Measurements from ENCODE around the gene MACROD2. TPM values are rescaled to one million over a fixed set of nuclear protein-coding genes. Genes with fewer than 3 reads are reported as not detected.

MACROD2 gene
- total RNA-seq, 4 donors from 2014 or later = 1.8 to 4.8 (median 2.9) TPM

GRCh38 chr20:14785065-14785743, 789.9 kb downstream of the MACROD2 start:
- no peaks in the 10 kb centered on the region for H3K9me3 ChIP-seq
- no peak for DNase-seq
- 79 to 85% methylated on average over 3 of the region's 3 CpGs for WGBS, 2 donors
- no peak overlapping the region for H3K27ac ChIP-seq
- H3K4me1 ChIP-seq = no peaks in the 10 kb centered on the region
- intact Hi-C loops (cut with DNase I) = no loop called here
- H3K4me3 ChIP-seq = no peak overlapping the region
- no peak for TF ChIP-seq CTCF (IDR thresholded peaks at IDR 0.05)
- no peak for TF ChIP-seq POLR2A (IDR thresholded peaks at IDR 0.05)
- H3K27me3 ChIP-seq = no peaks in the 10 kb centered on the region
- H3K36me3 ChIP-seq = no peaks in the 10 kb centered on the region

- no peak for TF ChIP-seq CTCF (IDR thresholded peaks at IDR 0.05)
- no peak for TF ChIP-seq POLR2A (IDR thresholded peaks at IDR 0.05)
- no peak overlapping the region for H3K4me3 ChIP-seq
- H3K4me1 ChIP-seq = no peaks in the 10 kb centered on the region
- no peaks in the 10 kb centered on the region for H3K9me3 ChIP-seq
- no peaks in the 10 kb centered on the region for H3K27me3 ChIP-seq
- H3K27ac ChIP-seq = no peak overlapping the region
- no peaks in the 10 kb centered on the region for H3K36me3 ChIP-seq
- intact Hi-C loops (cut with DNase I) = no loop called here
- WGBS, 2 donors = 78 to 94% methylated on average over 2 of the region's 2 CpGs
- no peak for DNase-seq
Measured at GRCh38 chr20:14790190-14790589, 794.9 kb downstream of the MACROD2 start.

GRCh38 chr20:14790771-14791620, 795.7 kb downstream of the MACROD2 start:
- Histone ChIP-seq H3K9me3 (no peaks in the 10 kb centered on the region), H3K4me3 (no peak overlapping the region), H3K27ac (no peak overlapping the region), H3K27me3 (no peaks in the 10 kb centered on the region), H3K36me3 (no peaks in the 10 kb centered on the region), H3K4me1 (no peaks in the 10 kb centered on the region)
- no peak for DNase-seq
- intact Hi-C loops (cut with DNase I) = no loop called here
- TF ChIP-seq CTCF (IDR thresholded peaks at IDR 0.05) = no peak
- no peak for TF ChIP-seq POLR2A (IDR thresholded peaks at IDR 0.05)
- 69 to 71% methylated on average over 10 of the region's 10 CpGs for WGBS, 2 donors

GRCh38 chr20:14792915-14793314, 797.6 kb downstream of the MACROD2 start:
- TF ChIP-seq CTCF (IDR thresholded peaks at IDR 0.05) (no peak), POLR2A (IDR thresholded peaks at IDR 0.05) (no peak)
- 81 to 95% methylated on average over 1 of the region's 1 CpG for WGBS, 2 donors
- no peaks in the 10 kb centered on the region for H3K27me3 ChIP-seq
- no peaks in the 10 kb centered on the region for H3K36me3 ChIP-seq
- intact Hi-C loops (cut with DNase I) = no loop called here
- no peak overlapping the region for H3K4me3 ChIP-seq
- no peaks in the 10 kb centered on the region for H3K9me3 ChIP-seq
- H3K4me1 ChIP-seq = no peaks in the 10 kb centered on the region
- H3K27ac ChIP-seq = no peak overlapping the region
- no peak for DNase-seq

- intact Hi-C loops (cut with DNase I) = no loop called here
- TF ChIP-seq POLR2A (IDR thresholded peaks at IDR 0.05) (no peak), CTCF (IDR thresholded peaks at IDR 0.05) (no peak)
Measured at GRCh38 chr20:14799545-14800216, 804.4 kb downstream of the MACROD2 start.

More at GRCh38 chr20:14799545-14800216, 804.4 kb downstream of the MACROD2 start:
- WGBS, 2 donors = 74 to 79% methylated on average over 5 of the region's 5 CpGs
- H3K27me3 ChIP-seq = no peaks in the 10 kb centered on the region
- no peaks in the 10 kb centered on the region for H3K9me3 ChIP-seq
- no peak for DNase-seq
- H3K27ac ChIP-seq = no peak overlapping the region
- H3K36me3 ChIP-seq = no peaks in the 10 kb centered on the region
- H3K4me3 ChIP-seq = no peak overlapping the region
- no peaks in the 10 kb centered on the region for H3K4me1 ChIP-seq
